HepG2 (cell line): Measurements from ENCODE around the gene NTN3. TPM values are rescaled to one million over a fixed set of nuclear protein-coding genes. Genes with fewer than 3 reads are reported as not detected.

ENCODE experiments used
- AGO2 ChIP-seq: fragments of 200-400 bp; formaldehyde crosslinking; optimal IDR thresholded peaks from 2 replicates; pipeline ENCODE3; 2017; ENCODE audit warnings: mild to moderate bottlenecking, low read depth, low read length, moderate library complexity
- FOXA3 ChIP-seq: IDR thresholded peaks from 2 replicates; pipeline ENCODE4 v1.6.1; 2016; ENCODE audit warnings: missing genetic modification reagents, missing compliant biosample characterization
- HOXA9 ChIP-seq: sonication (generic); formaldehyde crosslinking; IDR thresholded peaks from 2 replicates; pipeline ENCODE4 v1.8.1; 2022; ENCODE audit warnings: missing genetic modification reagents, mild to moderate bottlenecking, moderate library complexity, borderline replicate concordance
- IKZF4 ChIP-seq: sonication (generic); formaldehyde crosslinking; IDR thresholded peaks from 2 replicates; pipeline ENCODE4 v1.5.1; 2020; ENCODE audit warnings: borderline replicate concordance, mild to moderate bottlenecking, low read depth, missing genetic modification reagents; ENCODE audit errors: not compliant biosample characterization
- MAF1 ChIP-seq: sonication (generic); formaldehyde crosslinking; IDR thresholded peaks from 2 replicates; pipeline ENCODE4 v1.5.0; 2020; ENCODE audit warnings: missing genetic modification reagents, borderline replicate concordance
- RBFOX2 ChIP-seq: fragments of 200-400 bp; formaldehyde crosslinking; IDR thresholded peaks from 2 replicates; pipeline ENCODE4 v1.6.1; 2017; ENCODE audit warnings: low read depth, mild to moderate bottlenecking, low read length
- REXO4 ChIP-seq: sonication (generic); formaldehyde crosslinking; IDR thresholded peaks from 2 replicates; pipeline ENCODE4 v1.8.0; 2022; ENCODE audit warnings: missing genetic modification reagents, mild to moderate bottlenecking, borderline replicate concordance
- RFXAP ChIP-seq: sonication (generic); formaldehyde crosslinking; IDR thresholded peaks from 2 replicates; pipeline ENCODE4 v1.4.0; 2020; ENCODE audit warnings: missing genetic modification reagents, borderline replicate concordance
- RNF2 ChIP-seq: fragments of 450-650 bp; conservative IDR thresholded peaks from 2 replicates; pipeline ENCODE4 v1.6.1; 2016; ENCODE audit warnings: low read depth
- SALL2 ChIP-seq: sonication (generic); formaldehyde crosslinking; IDR thresholded peaks from 2 replicates; pipeline ENCODE4 v1.8.1; 2023; ENCODE audit warnings: mild to moderate bottlenecking, missing genetic modification reagents, inconsistent platforms
- SAP130 ChIP-seq: IDR thresholded peaks from 2 replicates; pipeline ENCODE4 v1.6.1; 2016; ENCODE audit warnings: low read depth
- SPEN ChIP-seq: sonication (generic); formaldehyde crosslinking; IDR thresholded peaks from 2 replicates; pipeline ENCODE4 v1.5.1; 2020; ENCODE audit warnings: low read depth, mild to moderate bottlenecking, missing genetic modification reagents
- TMF1 ChIP-seq: sonication (generic); formaldehyde crosslinking; IDR thresholded peaks from 2 replicates; pipeline ENCODE4 v1.8.1; 2022; ENCODE audit warnings: low read depth, missing genetic modification reagents
- ZBTB38 ChIP-seq: sonication (generic); formaldehyde crosslinking; IDR thresholded peaks from 2 replicates; pipeline ENCODE4 v1.5.1; 2020; ENCODE audit warnings: mild to moderate bottlenecking, missing genetic modification reagents
- ZNF382 ChIP-seq: sonication (generic); formaldehyde crosslinking; IDR thresholded peaks from 2 replicates; pipeline ENCODE4 v1.5.0; 2020; ENCODE audit warnings: missing genetic modification reagents, mild to moderate bottlenecking, borderline replicate concordance
- ZNF616 ChIP-seq: sonication (generic); formaldehyde crosslinking; IDR thresholded peaks from 2 replicates; pipeline ENCODE4 v1.5.0; 2020; ENCODE audit warnings: low read depth, mild to moderate bottlenecking, missing genetic modification reagents
- ZNF703 ChIP-seq: sonication (generic); formaldehyde crosslinking; IDR thresholded peaks from 2 replicates; pipeline ENCODE4 v1.5.1; 2020; ENCODE audit warnings: missing genetic modification reagents, mild to moderate bottlenecking, moderate library complexity, borderline replicate concordance
- ZSCAN12 ChIP-seq: sonication (generic); formaldehyde crosslinking; IDR thresholded peaks from 2 replicates; pipeline ENCODE4 v1.9.0; 2021; ENCODE audit warnings: mild to moderate bottlenecking, missing genetic modification reagents
- ZSCAN29 ChIP-seq: sonication (generic); formaldehyde crosslinking; conservative IDR thresholded peaks from 2 replicates; pipeline ENCODE4 v1.4.0; 2020; ENCODE audit warnings: mild to moderate bottlenecking, missing genetic modification reagents
- polyA plus RNA-seq, 8 experiments: library from polyadenylated mRNA; depleted of rRNA in 3 of 8; stranded (reverse) in 7 of 8; unstranded in 1 of 8; fragments of >200 nt; fragmentation: Illumina TruSeq in 4 of 8; extraction: Trizol in 4 of 8; gene quantifications; 2 replicates each; pipeline versions ENCODE4 v1.2.1 to v1.2.3, GENCODE V29; 2011 to 2016; ENCODE audit warnings: low read depth in 4 of 8, missing spikeins in 1 of 8, mixed read lengths in 1 of 8; ENCODE audit not compliant: insufficient read depth in 1 of 8
- total RNA-seq, 5 experiments: library from RNA; depleted of rRNA; stranded (reverse); fragments of >200 nt; fragmentation: Illumina TruSeq; extraction: Trizol; gene quantifications; 2 replicates each; pipeline ENCODE4 v1.2.3, GENCODE V29; 2016; ENCODE audit warnings: low read depth in 1 of 5
- TF ChIP-seq, protein P1 (sequence below): sonication (generic); formaldehyde crosslinking; IDR thresholded peaks from 2 replicates; pipeline ENCODE4 v1.4.0; 2020; ENCODE audit warnings: missing genetic modification reagents
- TF ChIP-seq, protein P2 (sequence below): IDR thresholded peaks from 2 replicates; pipeline ENCODE4 v1.6.1; 2016; ENCODE audit warnings: missing compliant biosample characterization, missing genetic modification reagents, borderline replicate concordance
- TF ChIP-seq, protein P3 (sequence below): sonication (generic); formaldehyde crosslinking; IDR thresholded peaks from 2 replicates; pipeline ENCODE4 v1.8.1; 2022; ENCODE audit warnings: low read depth, mild to moderate bottlenecking, missing genetic modification reagents

NTN3 gene
- total and polyA plus RNA-seq, 2 of the 13 experiments (the other 11 are each of a cell fraction or from before 2014, with no cell fraction given) = 0.09 to 0.20 TPM

DNA sequence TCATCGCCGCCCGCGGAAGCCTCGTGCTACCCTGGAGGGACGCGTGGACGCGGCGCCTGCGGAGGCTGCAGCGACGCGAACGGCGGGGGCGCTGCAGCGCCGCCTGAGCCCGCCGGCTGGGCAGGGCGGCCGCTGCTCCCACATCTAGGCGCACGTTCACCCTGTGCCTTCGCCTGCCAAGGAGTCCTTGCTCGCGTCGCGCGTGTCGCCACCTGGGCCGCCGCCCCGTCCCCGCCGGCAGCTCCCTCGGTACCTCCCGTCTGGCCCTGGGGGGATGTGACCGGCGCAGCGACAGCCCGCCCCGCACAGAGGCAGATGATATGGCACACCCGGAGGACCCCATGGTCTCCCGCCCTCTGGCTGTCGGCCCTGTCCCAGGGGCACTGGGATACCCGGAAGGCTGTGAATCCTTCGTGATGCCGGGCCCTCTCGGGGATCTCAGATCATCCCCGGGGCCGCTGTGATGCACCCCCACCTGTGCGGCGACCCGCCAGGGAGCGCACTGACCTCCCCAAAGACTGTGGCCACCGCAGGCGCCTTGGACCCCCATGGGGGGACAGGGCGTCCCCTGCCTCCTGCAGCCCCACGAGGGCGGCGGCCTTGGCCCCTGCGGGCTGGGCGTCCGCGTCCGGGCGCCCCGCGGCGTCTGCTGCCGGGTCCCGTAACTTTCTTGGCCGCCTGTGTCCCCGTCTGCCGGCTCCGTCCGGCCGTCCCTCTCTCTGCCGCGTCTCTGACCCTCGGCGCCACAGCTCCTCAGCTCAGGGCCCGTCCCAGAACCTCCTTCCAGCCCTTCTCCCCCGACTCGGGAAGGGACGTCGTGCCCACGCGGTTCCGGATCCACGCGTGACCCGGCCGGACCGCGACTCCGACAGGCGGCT, 3.1 kb downstream of the NTN3 start (continued):
- TF ChIP-seq ZNF616 (no peak), RFXAP (CRISPR knock-in tag) (peak; percentile 15; the same call in 1 of the 2 replicates), TMF1 (CRISPR knock-in tag) (no peak), ZNF703 (CRISPR knock-in tag) (no peak), SALL2 (CRISPR knock-in tag) (peak; percentile 9; the same call in 1 of the 2 replicates), FOXA3 (CRISPR knock-in tag) (no peak), ZNF382 (no peak), ZBTB38 (CRISPR knock-in tag) (peak; percentile 47), REXO4 (CRISPR knock-in tag) (no peak), RBFOX2 (peak; percentile 70), ZSCAN12 (CRISPR knock-in tag) (no peak), HOXA9 (CRISPR knock-in tag) (peak; percentile 85; the same call in 1 of the 2 replicates), MAF1 (CRISPR knock-in tag) (no peak), AGO2 (peak; percentile 66), SAP130 (CRISPR knock-in tag) (peak; percentile 42; the same call in 1 of the 2 replicates), SPEN (no peak; the same call in 1 of the 2 replicates), ZSCAN29 (peak; percentile 98), IKZF4 (CRISPR knock-in tag) (peak; percentile 25), RNF2 (0 out of 2 replicates have a peak, but pooled peaks have one; percentile 41)
- TF ChIP-seq, protein P1, sequence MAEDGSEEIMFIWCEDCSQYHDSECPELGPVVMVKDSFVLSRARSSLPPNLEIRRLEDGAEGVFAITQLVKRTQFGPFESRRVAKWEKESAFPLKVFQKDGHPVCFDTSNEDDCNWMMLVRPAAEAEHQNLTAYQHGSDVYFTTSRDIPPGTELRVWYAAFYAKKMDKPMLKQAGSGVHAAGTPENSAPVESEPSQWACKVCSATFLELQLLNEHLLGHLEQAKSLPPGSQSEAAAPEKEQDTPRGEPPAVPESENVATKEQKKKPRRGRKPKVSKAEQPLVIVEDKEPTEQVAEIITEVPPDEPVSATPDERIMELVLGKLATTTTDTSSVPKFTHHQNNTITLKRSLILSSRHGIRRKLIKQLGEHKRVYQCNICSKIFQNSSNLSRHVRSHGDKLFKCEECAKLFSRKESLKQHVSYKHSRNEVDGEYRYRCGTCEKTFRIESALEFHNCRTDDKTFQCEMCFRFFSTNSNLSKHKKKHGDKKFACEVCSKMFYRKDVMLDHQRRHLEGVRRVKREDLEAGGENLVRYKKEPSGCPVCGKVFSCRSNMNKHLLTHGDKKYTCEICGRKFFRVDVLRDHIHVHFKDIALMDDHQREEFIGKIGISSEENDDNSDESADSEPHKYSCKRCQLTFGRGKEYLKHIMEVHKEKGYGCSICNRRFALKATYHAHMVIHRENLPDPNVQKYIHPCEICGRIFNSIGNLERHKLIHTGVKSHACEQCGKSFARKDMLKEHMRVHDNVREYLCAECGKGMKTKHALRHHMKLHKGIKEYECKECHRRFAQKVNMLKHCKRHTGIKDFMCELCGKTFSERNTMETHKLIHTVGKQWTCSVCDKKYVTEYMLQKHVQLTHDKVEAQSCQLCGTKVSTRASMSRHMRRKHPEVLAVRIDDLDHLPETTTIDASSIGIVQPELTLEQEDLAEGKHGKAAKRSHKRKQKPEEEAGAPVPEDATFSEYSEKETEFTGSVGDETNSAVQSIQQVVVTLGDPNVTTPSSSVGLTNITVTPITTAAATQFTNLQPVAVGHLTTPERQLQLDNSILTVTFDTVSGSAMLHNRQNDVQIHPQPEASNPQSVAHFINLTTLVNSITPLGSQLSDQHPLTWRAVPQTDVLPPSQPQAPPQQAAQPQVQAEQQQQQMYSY (CRISPR knock-in tag) = 0 out of 2 replicates have a peak, but pooled peaks have one; percentile 13
- TF ChIP-seq, protein P2, sequence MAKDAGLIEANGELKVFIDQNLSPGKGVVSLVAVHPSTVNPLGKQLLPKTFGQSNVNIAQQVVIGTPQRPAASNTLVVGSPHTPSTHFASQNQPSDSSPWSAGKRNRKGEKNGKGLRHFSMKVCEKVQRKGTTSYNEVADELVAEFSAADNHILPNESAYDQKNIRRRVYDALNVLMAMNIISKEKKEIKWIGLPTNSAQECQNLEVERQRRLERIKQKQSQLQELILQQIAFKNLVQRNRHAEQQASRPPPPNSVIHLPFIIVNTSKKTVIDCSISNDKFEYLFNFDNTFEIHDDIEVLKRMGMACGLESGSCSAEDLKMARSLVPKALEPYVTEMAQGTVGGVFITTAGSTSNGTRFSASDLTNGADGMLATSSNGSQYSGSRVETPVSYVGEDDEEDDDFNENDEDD (CRISPR knock-in tag) = peak; percentile 48; the same call in 1 of the 2 replicates
- TF ChIP-seq, protein P3, sequence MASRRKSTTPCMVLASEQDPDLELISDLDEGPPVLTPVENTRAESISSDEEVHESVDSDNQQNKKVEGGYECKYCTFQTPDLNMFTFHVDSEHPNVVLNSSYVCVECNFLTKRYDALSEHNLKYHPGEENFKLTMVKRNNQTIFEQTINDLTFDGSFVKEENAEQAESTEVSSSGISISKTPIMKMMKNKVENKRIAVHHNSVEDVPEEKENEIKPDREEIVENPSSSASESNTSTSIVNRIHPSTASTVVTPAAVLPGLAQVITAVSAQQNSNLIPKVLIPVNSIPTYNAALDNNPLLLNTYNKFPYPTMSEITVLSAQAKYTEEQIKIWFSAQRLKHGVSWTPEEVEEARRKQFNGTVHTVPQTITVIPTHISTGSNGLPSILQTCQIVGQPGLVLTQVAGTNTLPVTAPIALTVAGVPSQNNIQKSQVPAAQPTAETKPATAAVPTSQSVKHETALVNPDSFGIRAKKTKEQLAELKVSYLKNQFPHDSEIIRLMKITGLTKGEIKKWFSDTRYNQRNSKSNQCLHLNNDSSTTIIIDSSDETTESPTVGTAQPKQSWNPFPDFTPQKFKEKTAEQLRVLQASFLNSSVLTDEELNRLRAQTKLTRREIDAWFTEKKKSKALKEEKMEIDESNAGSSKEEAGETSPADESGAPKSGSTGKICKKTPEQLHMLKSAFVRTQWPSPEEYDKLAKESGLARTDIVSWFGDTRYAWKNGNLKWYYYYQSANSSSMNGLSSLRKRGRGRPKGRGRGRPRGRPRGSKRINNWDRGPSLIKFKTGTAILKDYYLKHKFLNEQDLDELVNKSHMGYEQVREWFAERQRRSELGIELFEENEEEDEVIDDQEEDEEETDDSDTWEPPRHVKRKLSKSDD (CRISPR knock-in tag) = no peak
